ENCODE data around the gene RASGRF1. TPM values are rescaled to one million over a fixed set of nuclear protein-coding genes. Genes with fewer than 3 reads are reported as not detected.
A peak's percentile ranks its signal among the peaks of the same experiment; 100 is the strongest.

The RASGRF1 gene
- polyA plus RNA-seq, 3 donors: 0.11 TPM; not detected in 2

DNA sequence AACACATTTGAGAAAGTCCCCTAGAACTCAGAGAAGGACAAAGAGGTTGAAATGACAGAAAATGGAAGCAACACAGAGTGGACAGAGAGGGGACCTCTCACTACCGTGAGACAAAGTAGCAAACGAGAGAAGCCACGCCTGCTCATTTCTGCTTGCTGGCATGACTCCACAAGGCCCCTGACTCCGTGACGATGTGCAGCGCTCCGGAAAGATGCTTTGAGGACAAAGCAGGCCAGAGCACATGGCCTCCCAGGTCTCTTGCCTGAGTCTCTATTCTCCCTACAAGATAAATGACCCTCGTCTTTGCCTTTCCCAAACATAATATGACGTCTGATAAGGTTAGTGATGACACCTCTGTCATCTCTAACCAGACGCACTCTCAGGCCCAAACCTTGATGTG, 81.9 kb downstream of the RASGRF1 start:
- Histone ChIP-seq H3K9me3 (replicated peaks in 1 of 2; ENCODE audit: control insufficient read depth in 1 of 2, insufficient read depth in 1 of 2, low read length in 2 of 2) (no peaks in the 10 kb centered on the region), H3K4me3 (replicated peaks in 1 of 3; ENCODE audit: low read depth in 2 of 3, low read length in 3 of 3) (no peak overlapping the region), H3K27ac (ENCODE audit: low read depth in 1 of 2, low read length in 2 of 2) (no peak overlapping the region), H3K27me3 (ENCODE audit: control insufficient read depth in 2 of 2, insufficient read depth in 2 of 2, low read length in 2 of 2) (no peaks in the 10 kb centered on the region), H3K4me2 (replicated peaks; ENCODE audit: extremely low read depth, low read length, poor library complexity, severe bottlenecking) (no peak overlapping the region), H3K79me2 (ENCODE audit: insufficient read depth, low read length) (no peaks in the 10 kb centered on the region), H4K20me1 (ENCODE audit: insufficient read depth, low read length) (no peaks in the 10 kb centered on the region), H3K36me3 (replicated peaks in 1 of 2; ENCODE audit: control insufficient read depth in 1 of 2, insufficient read depth in 2 of 2, low read length in 2 of 2) (no peaks in the 10 kb centered on the region), H2AFZ (ENCODE audit: insufficient read depth, low read depth, low read length, poor library complexity, severe bottlenecking) (peak overlapping the region; percentile 64), H3K9ac (ENCODE audit: insufficient read depth, low read length, poor library complexity, severe bottlenecking) (no peak overlapping the region), H3K4me1 (ENCODE audit: control insufficient read depth in 1 of 2, insufficient read depth in 2 of 2, low read length in 2 of 2) (peaks cover 25 to 31% of the 10 kb centered on the region in 2 donors)
- Mint-ChIP-seq H3K4me1 (peaks cover 35% of the 10 kb centered on the region), H3K27ac (peak overlapping the region in 2 of 7 donors; percentile 5 to 10), H3K4me3 (no peak overlapping the region), H3K9me3 (peaks cover 0 to 3% (median 0%) of the 10 kb centered on the region in 7 donors), H3K27me3 (ENCODE audit: low read depth in 3 of 3) (peaks cover 0 to 2% (median 0%) of the 10 kb centered on the region in 3 donors), H3K36me3 (no peaks in the 10 kb centered on the region)
- TF ChIP-seq, protein P1, sequence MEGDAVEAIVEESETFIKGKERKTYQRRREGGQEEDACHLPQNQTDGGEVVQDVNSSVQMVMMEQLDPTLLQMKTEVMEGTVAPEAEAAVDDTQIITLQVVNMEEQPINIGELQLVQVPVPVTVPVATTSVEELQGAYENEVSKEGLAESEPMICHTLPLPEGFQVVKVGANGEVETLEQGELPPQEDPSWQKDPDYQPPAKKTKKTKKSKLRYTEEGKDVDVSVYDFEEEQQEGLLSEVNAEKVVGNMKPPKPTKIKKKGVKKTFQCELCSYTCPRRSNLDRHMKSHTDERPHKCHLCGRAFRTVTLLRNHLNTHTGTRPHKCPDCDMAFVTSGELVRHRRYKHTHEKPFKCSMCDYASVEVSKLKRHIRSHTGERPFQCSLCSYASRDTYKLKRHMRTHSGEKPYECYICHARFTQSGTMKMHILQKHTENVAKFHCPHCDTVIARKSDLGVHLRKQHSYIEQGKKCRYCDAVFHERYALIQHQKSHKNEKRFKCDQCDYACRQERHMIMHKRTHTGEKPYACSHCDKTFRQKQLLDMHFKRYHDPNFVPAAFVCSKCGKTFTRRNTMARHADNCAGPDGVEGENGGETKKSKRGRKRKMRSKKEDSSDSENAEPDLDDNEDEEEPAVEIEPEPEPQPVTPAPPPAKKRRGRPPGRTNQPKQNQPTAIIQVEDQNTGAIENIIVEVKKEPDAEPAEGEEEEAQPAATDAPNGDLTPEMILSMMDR (IDR thresholded peaks at IDR 0.05): no peak
- 97% methylated on average over 10 of the region's 10 CpGs for WGBS (ENCODE audit: insufficient coverage)
- DNase-seq: no peak
- intact Hi-C loops (cut with micrococcal nuclease): loop anchor here in 1 of 2 donors (5.0 kb wide), 1 partner anchor 96 kb away; no protein-coding TSS in a partner anchor

DNA sequence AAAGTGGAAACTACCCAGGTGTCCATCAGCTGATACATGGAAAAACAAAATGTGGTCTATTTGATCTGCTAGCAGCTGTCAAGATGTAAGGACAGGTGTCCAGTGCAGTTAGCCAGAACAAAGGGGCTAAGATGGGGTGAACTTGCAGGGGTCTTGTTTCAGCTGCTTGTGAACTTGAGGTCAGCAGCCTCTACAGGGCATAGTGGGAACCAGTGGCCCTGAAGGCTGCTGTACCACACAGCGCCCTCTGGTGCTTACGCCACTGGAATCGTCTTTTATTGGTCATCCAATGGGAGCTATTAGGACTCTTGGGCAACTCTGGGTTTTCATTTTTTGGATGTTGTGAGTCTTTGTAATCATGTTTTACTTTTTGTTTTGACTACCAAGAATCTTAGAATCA, 83.5 kb downstream of the RASGRF1 start:
- Histone ChIP-seq H3K27me3 (ENCODE audit: control insufficient read depth in 2 of 2, insufficient read depth in 2 of 2, low read length in 2 of 2) (no peaks in the 10 kb centered on the region), H3K4me3 (replicated peaks in 1 of 3; ENCODE audit: low read depth in 2 of 3, low read length in 3 of 3) (no peak overlapping the region), H3K4me1 (ENCODE audit: control insufficient read depth in 1 of 2, insufficient read depth in 2 of 2, low read length in 2 of 2) (peaks cover 32 to 46% of the 10 kb centered on the region in 2 donors), H2AFZ (ENCODE audit: insufficient read depth, low read depth, low read length, poor library complexity, severe bottlenecking) (no peak overlapping the region), H3K27ac (ENCODE audit: low read depth in 1 of 2, low read length in 2 of 2) (no peak overlapping the region), H3K36me3 (replicated peaks in 1 of 2; ENCODE audit: control insufficient read depth in 1 of 2, insufficient read depth in 2 of 2, low read length in 2 of 2) (no peaks in the 10 kb centered on the region), H3K9me3 (replicated peaks in 1 of 2; ENCODE audit: control insufficient read depth in 1 of 2, insufficient read depth in 1 of 2, low read length in 2 of 2) (no peaks in the 10 kb centered on the region), H4K20me1 (ENCODE audit: insufficient read depth, low read length) (no peaks in the 10 kb centered on the region), H3K9ac (ENCODE audit: insufficient read depth, low read length, poor library complexity, severe bottlenecking) (no peak overlapping the region), H3K4me2 (replicated peaks; ENCODE audit: extremely low read depth, low read length, poor library complexity, severe bottlenecking) (no peak overlapping the region), H3K79me2 (ENCODE audit: insufficient read depth, low read length) (no peaks in the 10 kb centered on the region)
- Mint-ChIP-seq H3K4me1 (peaks cover 47% of the 10 kb centered on the region), H3K36me3 (no peaks in the 10 kb centered on the region), H3K9me3 (peaks cover 0 to 5% (median 0%) of the 10 kb centered on the region in 7 donors), H3K27me3 (ENCODE audit: low read depth in 3 of 3) (peaks cover 0 to 4% (median 4%) of the 10 kb centered on the region in 3 donors), H3K4me3 (no peak overlapping the region), H3K27ac (peak overlapping the region in 2 of 7 donors; percentile 38 to 75)
- no CpG with 5 or more reads among the region's 3 CpGs for WGBS (ENCODE audit: insufficient coverage)
- DNase-seq: peak; percentile 75 to 86 (median 84)
- intact Hi-C loops (cut with micrococcal nuclease): loop anchor here in 1 of 2 donors (5.0 kb wide), 1 partner anchor 95 kb away; no protein-coding TSS in a partner anchor
- TF ChIP-seq, protein P1 (IDR thresholded peaks at IDR 0.05): peak; percentile 70
